HepG2 (cell line): ENCODE measurements around the gene HERC5. TPM values are rescaled to one million over a fixed set of nuclear protein-coding genes. Genes with fewer than 3 reads are reported as not detected.

Source experiments
- ATAC-seq: fragments of 200-7000 bp; cut with Tn5 transposase; 3 replicates; pipeline ENCODE4 v1.9.1; 2020; ENCODE audit warnings: mild to moderate bottlenecking, moderate library complexity
- BruUV-seq: library from RNA; stranded (reverse); fragments of 400-500 nt; replicated peaks from 2 replicates; lab custom pipeline; 2021; lab: Mats Ljungman, UMichigan
- CTCF ChIA-PET: fragments of 300-600 bp; formaldehyde crosslinking; extraction: SDS; loops from one replicate; lab custom pipeline; 2021; ENCODE audit warnings: low total read pairs, inconsistent platforms, low intra/inter-chr PET ratio; lab: Yijun Ruan, JAX
- POLR2A ChIA-PET: fragments of 350-600 bp; sonication (Branson Sonifier 250); formaldehyde crosslinking; loops from one replicate; lab custom pipeline; 2020; ENCODE audit warnings: antibody characterized with exemption, inconsistent platforms; lab: Yijun Ruan, JAX
- DNase-seq: peaks from one replicate; pipeline ENCODE4 v3.0.0-alpha.2; 2015; ENCODE audit warnings: low spot score
- FAIRE-seq: peaks from 3 replicates; lab custom pipeline; 2011; peaks lifted over from hg19 to GRCh38; lab: Jason Lieb, UNC
- H2AFZ ChIP-seq: one replicate; pipeline ENCODE4 v1.6.1; 2011; ENCODE audit warnings: low read length, inconsistent platforms
- H3K27ac ChIP-seq: fragments of 300-600 bp; 3 replicates; pipeline ENCODE4 v1.8.0; 2011; ENCODE audit warnings: mixed run types, mild to moderate bottlenecking, mixed read lengths, low read length, inconsistent platforms; ENCODE audit not compliant: insufficient read depth; ENCODE audit errors: extremely low read length
- H3K27me3 ChIP-seq, 2 experiments: fragments of 200-600 bp in 1 of 2; 2 replicates in 1 of 2; 3 replicates in 1 of 2; pipeline versions ENCODE4 v1.6.0 to v1.8.0; 2011; ENCODE audit warnings: low read length in 2 of 2, mild to moderate bottlenecking in 2 of 2, moderate library complexity in 2 of 2, inconsistent platforms in 1 of 2; ENCODE audit not compliant: insufficient read depth in 2 of 2, control insufficient read depth in 1 of 2
- H3K36me3 ChIP-seq, 2 experiments: fragments of 200-600 bp in 1 of 2; replicated peaks in 1 of 2; 2 replicates in 1 of 2; 3 replicates in 1 of 2; pipeline versions ENCODE4 v1.5.1 to v1.8.0; 2011; ENCODE audit warnings: low read length in 2 of 2, inconsistent platforms in 1 of 2; ENCODE audit not compliant: insufficient read depth in 2 of 2, control insufficient read depth in 1 of 2
- H3K4me1 ChIP-seq: 2 replicates; pipeline ENCODE4 v1.5.1; 2012; ENCODE audit warnings: low read length, inconsistent platforms; ENCODE audit not compliant: insufficient read depth
- H3K4me2 ChIP-seq: 2 replicates; pipeline ENCODE4 v1.6.0; 2011; ENCODE audit warnings: low read depth, low read length, inconsistent platforms
- H3K4me3 ChIP-seq, 3 experiments: fragments of 200-600 bp in 1 of 3; sonication (generic), shearing (Covaris generic) in 1 of 3; replicated peaks in 1 of 3; 2 replicates each; pipeline ENCODE4 v1.5.1; 2011 to 2016; ENCODE audit warnings: low read length in 3 of 3, inconsistent platforms in 2 of 3, low read depth in 2 of 3, mild to moderate bottlenecking in 2 of 3, control low read depth in 1 of 3, mixed read lengths in 1 of 3; ENCODE audit not compliant: insufficient read depth in 1 of 3
- H3K79me2 ChIP-seq: one replicate; pipeline ENCODE4 v1.6.1; 2011; ENCODE audit warnings: low read length, inconsistent platforms; ENCODE audit not compliant: insufficient read depth
- H3K9ac ChIP-seq: 2 replicates; pipeline ENCODE4 v1.6.0; 2011; ENCODE audit warnings: mild to moderate bottlenecking, low read depth, low read length, inconsistent platforms; ENCODE audit not compliant: insufficient read depth
- H3K9me3 ChIP-seq: 2 replicates; pipeline ENCODE4 v1.5.1; 2012; ENCODE audit warnings: mild to moderate bottlenecking, low read length
- H4K20me1 ChIP-seq: 2 replicates; pipeline ENCODE4 v1.6.0; 2011; ENCODE audit warnings: inconsistent platforms, mild to moderate bottlenecking, low read length, moderate library complexity; ENCODE audit not compliant: insufficient read depth
- AHR ChIP-seq: IDR thresholded peaks from 2 replicates; pipeline ENCODE4 v1.6.1; 2018; ENCODE audit warnings: missing genetic modification reagents, missing compliant biosample characterization
- PITX1 ChIP-seq: sonication (generic); formaldehyde crosslinking; IDR thresholded peaks from 2 replicates; pipeline ENCODE4 v1.5.1; 2020; ENCODE audit warnings: mild to moderate bottlenecking, missing genetic modification reagents
- RBFOX2 ChIP-seq: fragments of 200-400 bp; formaldehyde crosslinking; IDR thresholded peaks from 2 replicates; pipeline ENCODE4 v1.6.1; 2017; ENCODE audit warnings: low read depth, mild to moderate bottlenecking, low read length
- STAT5B ChIP-seq: sonication (generic); formaldehyde crosslinking; IDR thresholded peaks from 2 replicates; pipeline ENCODE4 v1.4.0; 2020; ENCODE audit warnings: missing genetic modification reagents
- ZBTB8A ChIP-seq: sonication (generic); formaldehyde crosslinking; IDR thresholded peaks from 2 replicates; pipeline ENCODE4 v1.4.0; 2020; ENCODE audit warnings: mild to moderate bottlenecking, low read depth, missing genetic modification reagents, borderline replicate concordance
- ZFP62 ChIP-seq: sonication (generic); formaldehyde crosslinking; IDR thresholded peaks from 2 replicates; pipeline ENCODE4 v1.4.0; 2020; ENCODE audit warnings: missing genetic modification reagents
- ZNF329 ChIP-seq: sonication (generic); formaldehyde crosslinking; IDR thresholded peaks from 2 replicates; pipeline ENCODE4 v1.9.0; 2021; ENCODE audit warnings: low read depth, mild to moderate bottlenecking, missing genetic modification reagents
- ZNF660 ChIP-seq: sonication (generic); formaldehyde crosslinking; IDR thresholded peaks from 2 replicates; pipeline ENCODE4 v1.5.1; 2020; ENCODE audit warnings: mild to moderate bottlenecking, low read depth, missing genetic modification reagents, borderline replicate concordance
- WGBS: methylation state at CpG from one replicate; pipeline ENCODE4 v1.1.6; 2017; ENCODE audit warnings: low lambda C conversion rate; 5-methylcytosine and 5-hydroxymethylcytosine counted together
- in situ Hi-C: cut with HindIII; loops from 2 replicates; pipeline ENCODE4 v1.10.0; 2017; ENCODE audit warnings: low pct_unique_long_range_greater_than_20kb; ENCODE audit not compliant: extremely low pct_ligation_motif_present
- intact Hi-C: fragments of 100-400 bp; cut with micrococcal nuclease; formaldehyde crosslinking; loops from one replicate; pipeline ENCODE4 v1.10.0; 2022; ENCODE audit not compliant: unreplicated experiment
- polyA plus RNA-seq, 8 experiments: library from polyadenylated mRNA; depleted of rRNA in 3 of 8; stranded (reverse) in 7 of 8; unstranded in 1 of 8; fragments of >200 nt; fragmentation: Illumina TruSeq in 4 of 8; extraction: Trizol in 4 of 8; gene quantifications; 2 replicates each; pipeline versions ENCODE4 v1.2.1 to v1.2.3, GENCODE V29; 2011 to 2016; ENCODE audit warnings: low read depth in 4 of 8, missing spikeins in 1 of 8, mixed read lengths in 1 of 8; ENCODE audit not compliant: insufficient read depth in 1 of 8
- total RNA-seq, 5 experiments: library from RNA; depleted of rRNA; stranded (reverse); fragments of >200 nt; fragmentation: Illumina TruSeq; extraction: Trizol; gene quantifications; 2 replicates each; pipeline ENCODE4 v1.2.3, GENCODE V29; 2016; ENCODE audit warnings: low read depth in 1 of 5
- TF ChIP-seq, protein P1 (sequence below): sonication (generic); formaldehyde crosslinking; IDR thresholded peaks from 2 replicates; pipeline ENCODE4 v1.5.0; 2020; ENCODE audit warnings: mild to moderate bottlenecking, missing genetic modification reagents, borderline replicate concordance
- TF ChIP-seq, protein P2 (sequence below): sonication (generic); formaldehyde crosslinking; IDR thresholded peaks from 2 replicates; pipeline ENCODE4 v1.5.1; 2020; ENCODE audit warnings: mild to moderate bottlenecking, moderate library complexity, missing genetic modification reagents
- TF ChIP-seq, protein P3 (sequence below): sonication (generic); formaldehyde crosslinking; IDR thresholded peaks from 2 replicates; pipeline ENCODE4 v1.5.1; 2020; ENCODE audit warnings: mild to moderate bottlenecking, missing genetic modification reagents, moderate library complexity

HERC5 gene
- total and polyA plus RNA-seq, 2 of the 13 experiments (the other 11 are each of a cell fraction or from before 2014, with no cell fraction given), result 0.13 to 0.33 TPM

- Histone ChIP-seq H3K27ac (no peak overlapping the region), H3K27me3 (no peaks in the 10 kb centered on the region), H3K79me2 (no peaks in the 10 kb centered on the region), H3K9ac (no peak overlapping the region), H3K9me3 (no peaks in the 10 kb centered on the region), H3K36me3 (no peaks in the 10 kb centered on the region), H3K4me3 (no peak overlapping the region), H3K4me2 (no peak overlapping the region), H3K4me1 (no peaks in the 10 kb centered on the region), H2AFZ (no peak overlapping the region), H4K20me1 (no peaks in the 10 kb centered on the region)
- FAIRE-seq, result no peak
- intact Hi-C loops, result no loop called here
- no TSS peak for BruUV-seq
- ATAC-seq, result no peak
- ChIA-PET CTCF (no interaction called here), POLR2A (no interaction called here)
- in situ Hi-C loops, result no loop called here
- no peak for DNase-seq
- WGBS, result 8% methylated on average over 2 of the region's 2 CpGs
- TF ChIP-seq, protein P1, sequence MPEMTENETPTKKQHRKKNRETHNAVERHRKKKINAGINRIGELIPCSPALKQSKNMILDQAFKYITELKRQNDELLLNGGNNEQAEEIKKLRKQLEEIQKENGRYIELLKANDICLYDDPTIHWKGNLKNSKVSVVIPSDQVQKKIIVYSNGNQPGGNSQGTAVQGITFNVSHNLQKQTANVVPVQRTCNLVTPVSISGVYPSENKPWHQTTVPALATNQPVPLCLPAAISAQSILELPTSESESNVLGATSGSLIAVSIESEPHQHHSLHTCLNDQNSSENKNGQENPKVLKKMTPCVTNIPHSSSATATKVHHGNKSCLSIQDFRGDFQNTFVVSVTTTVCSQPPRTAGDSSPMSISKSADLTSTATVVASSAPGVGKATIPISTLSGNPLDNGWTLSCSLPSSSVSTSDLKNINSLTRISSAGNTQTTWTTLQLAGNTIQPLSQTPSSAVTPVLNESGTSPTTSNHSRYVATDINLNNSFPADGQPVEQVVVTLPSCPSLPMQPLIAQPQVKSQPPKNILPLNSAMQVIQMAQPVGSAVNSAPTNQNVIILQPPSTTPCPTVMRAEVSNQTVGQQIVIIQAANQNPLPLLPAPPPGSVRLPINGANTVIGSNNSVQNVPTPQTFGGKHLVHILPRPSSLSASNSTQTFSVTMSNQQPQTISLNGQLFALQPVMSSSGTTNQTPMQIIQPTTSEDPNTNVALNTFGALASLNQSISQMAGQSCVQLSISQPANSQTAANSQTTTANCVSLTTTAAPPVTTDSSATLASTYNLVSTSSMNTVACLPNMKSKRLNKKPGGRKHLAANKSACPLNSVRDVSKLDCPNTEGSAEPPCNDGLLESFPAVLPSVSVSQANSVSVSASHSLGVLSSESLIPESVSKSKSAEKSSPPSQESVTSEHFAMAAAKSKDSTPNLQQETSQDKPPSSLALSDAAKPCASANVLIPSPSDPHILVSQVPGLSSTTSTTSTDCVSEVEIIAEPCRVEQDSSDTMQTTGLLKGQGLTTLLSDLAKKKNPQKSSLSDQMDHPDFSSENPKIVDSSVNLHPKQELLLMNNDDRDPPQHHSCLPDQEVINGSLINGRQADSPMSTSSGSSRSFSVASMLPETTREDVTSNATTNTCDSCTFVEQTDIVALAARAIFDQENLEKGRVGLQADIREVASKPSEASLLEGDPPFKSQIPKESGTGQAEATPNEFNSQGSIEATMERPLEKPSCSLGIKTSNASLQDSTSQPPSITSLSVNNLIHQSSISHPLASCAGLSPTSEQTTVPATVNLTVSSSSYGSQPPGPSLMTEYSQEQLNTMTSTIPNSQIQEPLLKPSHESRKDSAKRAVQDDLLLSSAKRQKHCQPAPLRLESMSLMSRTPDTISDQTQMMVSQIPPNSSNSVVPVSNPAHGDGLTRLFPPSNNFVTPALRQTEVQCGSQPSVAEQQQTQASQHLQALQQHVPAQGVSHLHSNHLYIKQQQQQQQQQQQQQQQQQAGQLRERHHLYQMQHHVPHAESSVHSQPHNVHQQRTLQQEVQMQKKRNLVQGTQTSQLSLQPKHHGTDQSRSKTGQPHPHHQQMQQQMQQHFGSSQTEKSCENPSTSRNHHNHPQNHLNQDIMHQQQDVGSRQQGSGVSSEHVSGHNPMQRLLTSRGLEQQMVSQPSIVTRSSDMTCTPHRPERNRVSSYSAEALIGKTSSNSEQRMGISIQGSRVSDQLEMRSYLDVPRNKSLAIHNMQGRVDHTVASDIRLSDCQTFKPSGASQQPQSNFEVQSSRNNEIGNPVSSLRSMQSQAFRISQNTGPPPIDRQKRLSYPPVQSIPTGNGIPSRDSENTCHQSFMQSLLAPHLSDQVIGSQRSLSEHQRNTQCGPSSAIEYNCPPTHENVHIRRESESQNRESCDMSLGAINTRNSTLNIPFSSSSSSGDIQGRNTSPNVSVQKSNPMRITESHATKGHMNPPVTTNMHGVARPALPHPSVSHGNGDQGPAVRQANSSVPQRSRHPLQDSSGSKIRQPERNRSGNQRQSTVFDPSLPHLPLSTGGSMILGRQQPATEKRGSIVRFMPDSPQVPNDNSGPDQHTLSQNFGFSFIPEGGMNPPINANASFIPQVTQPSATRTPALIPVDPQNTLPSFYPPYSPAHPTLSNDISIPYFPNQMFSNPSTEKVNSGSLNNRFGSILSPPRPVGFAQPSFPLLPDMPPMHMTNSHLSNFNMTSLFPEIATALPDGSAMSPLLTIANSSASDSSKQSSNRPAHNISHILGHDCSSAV (CRISPR knock-in tag), result no peak
- TF ChIP-seq PITX1 (CRISPR knock-in tag) (no peak), ZBTB8A (CRISPR knock-in tag) (no peak), ZFP62 (no peak), ZNF329 (CRISPR knock-in tag) (no peak), ZNF660 (no peak), AHR (no peak), RBFOX2 (no peak), STAT5B (CRISPR knock-in tag) (no peak)
- TF ChIP-seq, protein P2, sequence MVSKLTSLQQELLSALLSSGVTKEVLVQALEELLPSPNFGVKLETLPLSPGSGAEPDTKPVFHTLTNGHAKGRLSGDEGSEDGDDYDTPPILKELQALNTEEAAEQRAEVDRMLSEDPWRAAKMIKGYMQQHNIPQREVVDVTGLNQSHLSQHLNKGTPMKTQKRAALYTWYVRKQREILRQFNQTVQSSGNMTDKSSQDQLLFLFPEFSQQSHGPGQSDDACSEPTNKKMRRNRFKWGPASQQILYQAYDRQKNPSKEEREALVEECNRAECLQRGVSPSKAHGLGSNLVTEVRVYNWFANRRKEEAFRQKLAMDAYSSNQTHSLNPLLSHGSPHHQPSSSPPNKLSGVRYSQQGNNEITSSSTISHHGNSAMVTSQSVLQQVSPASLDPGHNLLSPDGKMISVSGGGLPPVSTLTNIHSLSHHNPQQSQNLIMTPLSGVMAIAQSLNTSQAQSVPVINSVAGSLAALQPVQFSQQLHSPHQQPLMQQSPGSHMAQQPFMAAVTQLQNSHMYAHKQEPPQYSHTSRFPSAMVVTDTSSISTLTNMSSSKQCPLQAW (CRISPR knock-in tag), result no peak
- TF ChIP-seq, protein P3, sequence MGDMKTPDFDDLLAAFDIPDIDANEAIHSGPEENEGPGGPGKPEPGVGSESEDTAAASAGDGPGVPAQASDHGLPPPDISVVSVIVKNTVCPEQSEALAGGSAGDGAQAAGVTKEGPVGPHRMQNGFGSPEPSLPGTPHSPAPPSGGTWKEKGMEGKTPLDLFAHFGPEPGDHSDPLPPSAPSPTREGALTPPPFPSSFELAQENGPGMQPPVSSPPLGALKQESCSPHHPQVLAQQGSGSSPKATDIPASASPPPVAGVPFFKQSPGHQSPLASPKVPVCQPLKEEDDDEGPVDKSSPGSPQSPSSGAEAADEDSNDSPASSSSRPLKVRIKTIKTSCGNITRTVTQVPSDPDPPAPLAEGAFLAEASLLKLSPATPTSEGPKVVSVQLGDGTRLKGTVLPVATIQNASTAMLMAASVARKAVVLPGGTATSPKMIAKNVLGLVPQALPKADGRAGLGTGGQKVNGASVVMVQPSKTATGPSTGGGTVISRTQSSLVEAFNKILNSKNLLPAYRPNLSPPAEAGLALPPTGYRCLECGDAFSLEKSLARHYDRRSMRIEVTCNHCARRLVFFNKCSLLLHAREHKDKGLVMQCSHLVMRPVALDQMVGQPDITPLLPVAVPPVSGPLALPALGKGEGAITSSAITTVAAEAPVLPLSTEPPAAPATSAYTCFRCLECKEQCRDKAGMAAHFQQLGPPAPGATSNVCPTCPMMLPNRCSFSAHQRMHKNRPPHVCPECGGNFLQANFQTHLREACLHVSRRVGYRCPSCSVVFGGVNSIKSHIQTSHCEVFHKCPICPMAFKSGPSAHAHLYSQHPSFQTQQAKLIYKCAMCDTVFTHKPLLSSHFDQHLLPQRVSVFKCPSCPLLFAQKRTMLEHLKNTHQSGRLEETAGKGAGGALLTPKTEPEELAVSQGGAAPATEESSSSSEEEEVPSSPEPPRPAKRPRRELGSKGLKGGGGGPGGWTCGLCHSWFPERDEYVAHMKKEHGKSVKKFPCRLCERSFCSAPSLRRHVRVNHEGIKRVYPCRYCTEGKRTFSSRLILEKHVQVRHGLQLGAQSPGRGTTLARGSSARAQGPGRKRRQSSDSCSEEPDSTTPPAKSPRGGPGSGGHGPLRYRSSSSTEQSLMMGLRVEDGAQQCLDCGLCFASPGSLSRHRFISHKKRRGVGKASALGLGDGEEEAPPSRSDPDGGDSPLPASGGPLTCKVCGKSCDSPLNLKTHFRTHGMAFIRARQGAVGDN (CRISPR knock-in tag), result no peak
These were observed 10.5 kb downstream of the HERC5 start for GRCh38 chr4:88467392-88467791.
